HuH-7.5 (cell line): ENCODE results near the gene PSMB7.
"Not testable (repeated sequence)": the region's sequence is repeated elsewhere in the genome, so short reads cannot be mapped to it uniquely, and the experiment has no call there.

ENCODE experiments used
- DNase-seq: peaks from one replicate; pipeline ENCODE4 v3.0.0; 2011; ENCODE audit warnings: low spot score

PSMB7 gene

DNA sequence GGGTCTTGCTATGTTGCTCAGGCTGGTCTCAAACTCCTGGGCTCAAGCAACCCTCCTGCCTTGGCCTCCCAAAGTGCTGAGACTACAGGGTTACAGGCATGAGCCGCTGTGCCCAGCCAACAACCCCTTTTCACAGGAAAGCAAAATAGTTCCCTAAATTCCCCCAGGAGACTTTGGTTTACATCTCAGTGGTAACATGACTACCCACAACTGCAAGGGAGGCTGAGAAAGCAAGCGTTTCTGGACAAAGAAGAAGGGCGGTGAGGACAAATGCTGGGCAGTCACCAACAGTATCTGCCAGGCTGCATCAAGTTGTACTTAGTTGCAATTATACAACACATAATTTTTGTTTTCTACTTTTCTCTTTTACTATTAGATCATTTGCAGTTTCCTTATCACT, 27.6 kb upstream of the PSMB7 start:
- DNase-seq: no peak

DNA sequence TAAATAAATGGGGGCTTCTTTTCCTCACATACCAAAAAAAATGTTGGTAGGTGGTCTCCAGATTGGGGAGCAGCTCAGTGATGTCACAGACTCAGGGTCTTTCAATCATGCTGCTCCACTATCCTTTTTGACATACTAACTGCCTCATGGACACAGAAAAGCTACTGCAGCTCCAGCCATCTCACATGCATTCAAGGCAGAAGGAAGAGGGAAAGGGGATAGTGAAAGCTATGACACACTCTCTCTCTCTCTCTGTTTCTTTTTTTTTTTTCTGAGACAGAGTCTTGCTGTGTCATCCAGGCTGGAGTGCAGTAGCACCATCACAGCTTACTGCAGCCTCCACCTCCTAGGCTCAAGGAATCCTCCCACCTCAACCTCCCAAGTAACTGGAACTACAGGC, 27.1 kb upstream of the PSMB7 start:
- DNase-seq: no peak

DNA sequence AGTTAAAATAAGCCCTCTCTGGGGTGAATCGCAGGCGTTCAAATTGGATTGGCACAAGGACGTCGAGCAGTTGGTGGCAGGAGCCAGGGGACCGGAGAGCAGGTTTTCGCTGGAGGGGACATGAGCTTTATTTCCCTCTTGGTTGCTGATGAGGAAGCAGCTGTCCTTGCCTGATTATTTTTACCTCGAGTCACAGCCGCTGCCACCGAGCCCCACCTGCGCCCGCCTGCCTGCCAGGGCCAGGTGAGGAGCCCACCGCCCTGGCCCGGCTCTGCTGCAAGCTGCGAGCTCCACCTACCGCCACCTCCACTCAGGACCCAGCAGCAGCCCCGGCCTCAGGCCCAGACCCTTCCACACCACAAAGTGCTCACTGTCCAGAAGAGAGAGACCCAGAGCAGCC, 26.0 kb upstream of the PSMB7 start:
- DNase-seq: no peak

DNA sequence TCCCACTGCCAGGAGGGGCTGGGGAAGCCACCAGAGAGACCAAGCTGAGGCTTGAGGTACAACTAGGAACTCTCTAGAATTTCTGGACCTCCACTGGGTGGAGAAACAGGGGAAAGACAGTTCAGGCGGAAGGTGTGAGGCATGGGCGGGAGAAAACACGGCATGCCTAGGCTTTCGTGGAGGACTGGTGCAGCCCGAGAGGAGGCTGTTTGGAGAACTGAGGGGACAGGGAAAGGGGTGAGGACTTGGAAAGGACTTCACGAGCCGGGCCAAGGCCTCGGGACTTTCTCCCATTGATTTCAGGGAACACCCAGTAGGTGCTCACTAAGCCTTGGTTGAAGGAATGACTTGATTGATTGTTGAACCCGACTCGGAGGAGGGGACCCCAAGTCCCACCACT, 25.5 kb upstream of the PSMB7 start:
- no peak for DNase-seq

DNA sequence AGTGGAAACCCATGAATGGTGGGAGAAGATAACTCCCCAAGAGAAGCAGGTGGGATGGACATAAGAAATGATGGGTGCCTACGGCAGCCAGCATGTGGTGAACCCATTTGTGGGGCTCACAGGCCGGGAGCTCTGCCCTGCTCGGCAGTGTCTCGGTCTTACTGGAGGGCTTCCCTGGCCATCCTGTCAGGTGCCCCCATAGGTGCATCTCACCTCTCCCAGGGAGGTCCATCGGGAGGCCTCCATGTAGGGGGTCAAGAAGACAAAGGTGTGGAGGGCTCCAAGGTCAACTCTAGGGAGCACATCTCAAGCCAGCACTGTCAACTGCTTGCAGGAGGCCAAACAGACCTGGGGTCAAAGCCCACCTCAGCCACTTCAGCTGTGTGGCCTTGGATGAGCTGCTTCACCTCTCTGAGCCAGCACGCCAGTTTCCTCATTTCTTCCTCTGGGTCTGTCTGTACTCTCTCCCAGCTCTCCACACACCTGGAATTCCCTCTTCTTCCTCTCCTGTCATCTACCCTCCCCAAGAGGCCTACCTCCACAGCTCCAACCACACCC, 24.5 kb upstream of the PSMB7 start:
- no peak for DNase-seq

DNA sequence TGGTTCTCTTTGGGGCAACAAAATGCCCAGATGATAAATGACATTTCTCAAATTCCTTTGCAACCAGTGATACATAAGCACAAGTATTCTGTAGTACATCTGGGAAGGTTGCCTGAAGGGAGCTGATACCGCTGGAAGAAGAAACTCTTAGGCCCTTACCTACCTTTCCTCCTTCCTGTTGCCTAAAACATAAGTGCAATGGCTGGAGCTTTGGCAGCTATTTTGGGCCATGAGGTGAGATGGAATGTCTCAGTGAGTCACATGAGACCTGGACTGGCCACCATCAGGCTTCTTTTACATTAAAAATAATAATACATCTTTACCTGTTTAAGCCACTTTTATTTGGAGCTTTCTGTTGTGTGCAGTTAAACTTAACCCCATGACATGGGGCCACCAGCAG, 23.8 kb upstream of the PSMB7 start:
- DNase-seq: no peak

DNA sequence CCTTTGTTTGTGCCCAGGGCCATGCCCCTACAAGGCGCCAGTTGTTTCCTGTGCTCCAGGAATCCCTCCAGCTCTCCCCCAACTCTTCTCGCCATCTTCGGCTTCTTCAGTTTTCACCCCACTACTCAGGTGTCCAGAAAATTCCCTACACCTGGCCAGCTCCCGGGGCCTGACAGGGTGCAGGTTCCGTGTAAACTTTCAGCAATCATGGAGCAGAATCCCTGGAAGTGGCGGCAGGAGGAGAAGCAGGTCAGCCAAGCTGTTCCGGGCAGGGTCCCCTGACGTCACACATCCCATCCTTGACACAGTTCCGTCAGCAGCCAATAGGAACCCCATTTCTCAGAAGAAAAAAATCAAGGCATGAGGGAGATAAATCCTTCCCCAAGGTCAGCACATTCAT, 22.8 kb upstream of the PSMB7 start:
- no peak for DNase-seq

DNA sequence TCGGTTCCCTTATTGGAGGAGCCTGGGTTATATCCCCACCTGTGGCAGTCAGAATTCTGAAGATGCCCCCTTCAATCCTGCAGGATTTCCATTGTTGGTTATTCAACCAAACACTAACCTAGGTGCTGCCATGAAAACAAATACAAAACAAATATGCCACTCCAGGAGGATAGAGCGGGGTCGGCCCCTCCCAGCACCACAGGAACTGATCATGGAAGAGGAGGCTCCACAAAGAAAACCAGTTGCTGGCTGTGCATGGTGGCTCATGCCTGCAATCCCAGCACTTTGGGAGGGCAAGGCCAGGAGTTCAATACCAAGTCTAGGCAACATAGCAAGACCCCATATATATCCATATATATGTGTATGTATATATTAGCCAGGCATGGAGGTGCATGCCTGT, 21.8 kb upstream of the PSMB7 start:
- DNase-seq: no peak

DNA sequence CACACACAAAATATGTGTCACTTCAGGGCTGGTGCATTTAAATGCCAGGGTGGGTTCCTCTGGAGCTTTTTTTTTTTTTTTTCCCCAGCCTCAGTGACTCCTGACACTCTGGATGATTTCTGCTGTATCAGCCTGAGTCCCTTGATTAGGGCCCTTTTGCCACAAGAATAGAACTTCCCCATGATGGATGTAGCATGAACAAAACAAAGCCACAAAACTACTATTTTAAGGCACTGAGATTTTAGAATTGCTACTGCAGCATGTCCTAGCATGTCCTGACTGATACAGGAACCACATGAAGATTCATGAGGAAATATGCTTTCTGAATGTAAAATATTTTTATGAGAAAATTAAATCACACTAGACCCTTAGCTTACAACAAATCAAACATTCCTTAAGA, 21.1 kb upstream of the PSMB7 start:
- no peak for DNase-seq

DNA sequence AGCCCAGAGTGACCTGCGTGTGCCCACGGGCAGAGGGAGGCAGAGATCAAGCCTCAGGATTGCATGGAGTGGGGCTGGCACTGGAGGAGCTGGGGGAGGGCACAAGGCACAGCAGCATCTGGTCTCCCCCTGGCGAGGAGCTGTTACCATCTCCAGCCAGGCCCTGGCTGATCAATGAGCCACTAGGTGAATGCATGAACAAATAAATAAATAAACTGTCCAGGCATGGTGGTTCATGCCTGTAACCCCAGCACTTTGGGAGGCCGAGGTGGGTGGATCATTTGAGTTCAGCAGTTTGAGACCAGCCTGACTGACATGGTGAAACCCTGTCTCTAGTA, 14.3 kb upstream of the PSMB7 start:
- DNase-seq: no peak

DNA sequence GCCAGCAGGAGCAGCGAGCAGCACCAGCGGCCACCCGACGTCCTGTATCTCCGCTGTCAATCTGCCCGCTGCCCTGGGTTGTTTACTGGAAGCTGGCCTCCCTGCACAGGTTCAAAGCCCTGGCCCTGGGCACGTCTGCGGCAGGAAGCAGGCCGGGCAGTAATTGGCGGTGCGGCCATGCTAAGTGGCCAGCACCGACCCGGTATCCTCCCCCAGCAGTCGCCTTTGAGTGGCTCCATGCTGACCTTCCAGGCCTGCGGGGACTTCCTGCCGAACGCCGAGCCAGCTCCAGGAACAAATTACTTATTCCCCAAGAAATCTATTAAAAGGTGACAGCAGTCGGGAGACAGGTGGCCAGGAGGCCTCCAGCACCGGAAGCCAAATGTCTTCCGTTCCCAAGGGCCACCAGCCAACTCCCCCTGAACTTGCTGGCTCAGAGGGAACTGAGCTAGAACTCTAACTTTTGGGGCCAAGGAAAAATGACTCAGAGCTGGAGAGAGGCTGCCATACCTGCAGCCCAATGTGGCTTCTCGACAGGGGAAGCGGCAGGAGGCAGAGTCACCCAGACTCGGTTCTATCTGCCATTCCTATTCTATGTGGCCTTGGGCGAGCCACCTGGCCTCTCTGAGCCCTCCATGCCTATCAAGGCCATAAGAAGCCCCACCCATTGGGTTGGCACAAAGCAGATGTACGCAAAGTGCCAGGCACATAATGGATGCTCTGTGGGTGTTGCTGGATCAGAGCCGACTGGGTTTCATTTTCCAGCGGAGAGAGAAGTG, 13.7 kb upstream of the PSMB7 start:
- DNase-seq: no peak

DNA sequence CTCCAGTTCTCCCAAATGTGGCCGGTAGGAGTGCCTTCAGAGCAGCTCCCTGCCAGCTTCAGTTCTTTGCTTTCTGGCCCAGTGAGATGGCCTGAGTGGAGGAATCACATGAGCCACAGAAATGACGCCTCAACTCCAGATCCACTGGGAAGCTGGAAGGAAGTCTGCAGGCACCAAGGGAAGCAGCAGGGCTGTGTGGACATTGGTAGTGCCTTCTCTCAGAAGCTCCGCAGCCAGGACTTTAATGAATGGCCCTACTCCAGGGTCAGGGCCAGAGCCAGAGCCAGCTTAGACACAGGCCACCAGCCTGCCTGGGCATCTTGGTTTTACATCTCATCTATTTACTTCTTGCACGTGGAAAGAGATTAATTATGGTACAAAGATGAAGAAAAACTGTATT, 12.0 kb upstream of the PSMB7 start:
- DNase-seq: no peak

DNA sequence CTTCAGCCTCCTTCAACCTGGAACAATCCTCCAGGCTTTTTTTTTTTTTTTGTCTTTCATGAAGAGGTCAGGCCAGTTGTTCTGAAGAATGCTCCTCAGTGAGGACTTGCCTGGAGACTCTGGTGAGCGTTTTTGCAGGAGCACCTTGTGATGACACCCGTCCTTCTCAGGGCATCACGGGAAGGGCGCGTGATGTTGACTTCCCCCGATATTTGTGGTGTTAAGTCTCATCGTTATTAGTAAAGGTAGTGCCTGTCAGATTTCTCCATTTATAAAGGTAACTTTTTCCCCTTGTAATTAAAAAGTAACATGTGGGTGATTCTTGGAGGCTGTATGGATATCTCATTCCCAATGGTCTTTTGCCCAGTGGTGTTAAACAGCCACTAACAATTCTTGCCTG, 11.1 kb upstream of the PSMB7 start:
- DNase-seq: no peak

DNA sequence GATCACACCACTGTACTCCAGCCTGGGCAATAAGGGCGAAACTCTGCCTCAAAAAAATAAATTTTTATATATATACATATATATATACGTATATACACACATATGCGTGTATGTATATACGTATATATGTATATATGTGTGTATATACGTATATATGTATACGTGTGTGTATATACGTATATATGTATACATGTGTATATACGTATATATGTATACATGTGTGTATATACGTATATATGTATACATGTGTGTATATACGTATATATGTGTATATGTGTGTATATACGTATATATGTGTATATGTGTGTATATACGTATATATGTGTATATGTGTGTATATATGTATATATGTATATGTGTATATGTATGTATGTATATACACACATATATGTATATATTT, 10.5 kb upstream of the PSMB7 start:
- DNase-seq: not testable (repeated sequence)

DNA sequence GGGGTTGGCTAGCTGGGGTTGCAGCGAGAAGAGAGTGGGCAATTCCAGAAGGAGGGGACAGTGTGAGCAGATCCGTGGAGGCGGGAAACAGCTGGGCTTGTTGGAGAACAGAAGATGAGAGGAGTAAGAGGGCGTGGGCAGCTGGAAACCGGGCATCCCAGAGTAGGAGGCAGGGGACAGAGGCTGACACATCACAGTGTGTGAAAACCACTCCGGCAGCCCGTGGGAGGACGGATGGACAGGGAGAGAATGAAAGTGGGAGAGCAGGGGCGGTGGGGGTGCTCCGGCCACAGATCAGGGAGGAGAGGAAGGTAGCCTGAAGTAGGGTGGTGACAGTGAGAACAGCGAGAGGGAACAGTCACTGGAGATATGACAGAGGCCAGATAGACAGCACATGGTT, 8.3 kb upstream of the PSMB7 start:
- no peak for DNase-seq

DNA sequence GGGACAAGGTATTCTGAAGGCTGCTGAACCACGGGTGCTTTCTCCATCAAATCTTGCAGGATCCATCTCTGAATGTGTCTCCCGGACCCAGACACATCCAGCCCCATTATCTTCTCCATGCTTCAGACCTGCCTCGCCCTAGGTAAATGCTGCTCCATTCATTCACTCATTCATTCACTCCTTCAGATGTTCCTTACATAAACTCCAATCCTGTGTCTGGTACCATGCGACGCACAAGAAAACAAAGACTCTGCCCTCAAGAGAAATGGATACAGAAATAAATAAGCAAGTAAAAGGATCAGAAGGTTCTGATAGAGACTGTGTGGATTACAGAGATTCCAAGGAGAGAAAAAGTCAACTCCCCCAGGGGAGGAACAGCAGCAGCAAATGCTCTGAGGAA, 7.9 kb upstream of the PSMB7 start:
- DNase-seq: no peak

DNA sequence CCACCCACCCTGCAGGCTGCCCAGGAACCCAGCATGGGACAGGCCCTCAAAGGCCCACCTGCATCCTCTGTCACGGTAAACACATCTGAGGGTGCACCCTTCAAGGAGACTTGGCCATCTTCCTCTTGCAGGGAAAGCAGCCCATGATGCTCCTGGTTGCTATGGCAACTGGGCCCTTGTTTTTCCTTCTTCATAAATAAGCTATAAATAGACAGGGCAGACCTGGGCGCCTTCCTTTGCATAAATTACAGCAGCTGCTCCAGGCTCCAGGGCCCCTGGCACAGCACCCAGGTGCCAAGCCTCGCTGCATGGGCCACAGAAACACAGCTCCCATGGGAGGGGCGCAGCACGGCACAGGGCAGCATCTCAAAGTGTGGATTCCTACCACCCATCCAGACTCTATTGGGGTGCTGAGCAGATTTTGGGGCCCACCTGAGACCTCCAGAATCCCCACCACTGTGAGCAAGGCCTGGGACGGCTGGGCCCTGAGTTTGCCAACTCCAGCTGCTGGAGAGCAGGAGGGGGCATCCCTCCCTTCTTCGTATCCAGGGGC, 5.8 kb upstream of the PSMB7 start:
- no peak for DNase-seq

DNA sequence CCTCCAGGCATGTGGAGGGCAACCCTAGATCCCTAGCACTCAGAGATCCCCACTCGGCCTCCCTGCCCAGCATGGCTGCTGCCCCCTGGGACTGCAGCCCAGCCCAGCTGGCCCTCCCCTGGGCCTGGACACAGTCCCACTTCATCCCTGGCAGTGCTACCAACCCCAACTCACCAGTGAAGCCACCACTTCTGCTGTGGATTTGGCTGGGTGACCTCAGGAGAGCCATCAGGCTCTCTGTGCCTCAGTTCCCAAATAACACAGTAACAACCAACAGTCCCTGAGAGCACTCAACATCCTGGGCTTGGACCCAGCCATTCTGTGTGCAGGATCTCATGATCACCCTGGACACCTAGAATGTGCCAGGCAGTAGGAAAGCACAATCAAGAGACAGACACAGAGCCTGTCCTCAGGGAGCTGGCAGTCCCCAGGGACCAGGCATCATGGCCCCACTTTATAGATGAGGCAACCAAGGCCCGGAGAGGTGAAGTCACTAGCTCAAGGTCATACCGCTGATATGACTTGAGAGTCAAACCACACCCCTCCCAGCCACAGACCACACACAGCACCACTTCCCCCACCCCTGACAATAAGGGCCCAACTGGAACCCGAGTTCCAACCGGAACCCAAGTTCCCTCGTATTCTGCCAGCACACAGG, 4.7 kb upstream of the PSMB7 start:
- no peak for DNase-seq

DNA sequence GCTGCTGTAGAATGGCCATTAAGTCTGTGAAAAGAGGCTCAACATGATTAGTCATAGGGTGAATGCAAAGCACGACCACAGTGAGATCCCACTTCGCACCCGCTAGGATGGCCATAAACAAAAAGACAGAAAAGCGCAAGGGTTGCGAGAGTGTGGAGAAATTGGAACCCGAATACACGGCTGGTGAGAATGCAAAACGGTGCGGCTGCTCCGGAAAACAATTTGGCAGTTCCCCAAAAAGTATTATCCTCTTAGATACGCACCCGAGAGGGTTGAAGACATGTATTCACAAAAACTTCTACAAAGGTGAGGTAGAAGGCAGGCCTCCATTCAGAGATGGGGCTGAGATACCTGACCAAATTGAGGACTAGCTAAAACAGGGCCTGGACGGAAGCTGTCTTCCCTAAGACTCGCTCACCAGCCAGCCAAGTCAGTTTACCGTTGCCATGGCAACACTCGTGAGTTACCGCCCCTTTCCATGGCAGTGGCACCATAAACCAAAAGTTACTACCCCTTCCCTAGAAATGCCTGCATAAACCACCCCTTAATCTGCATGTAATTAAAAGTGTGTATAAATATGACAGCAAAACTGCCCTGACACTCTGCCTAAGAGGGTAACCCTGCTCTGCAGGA, 726 bp upstream of the PSMB7 start:
- no peak for DNase-seq

DNA sequence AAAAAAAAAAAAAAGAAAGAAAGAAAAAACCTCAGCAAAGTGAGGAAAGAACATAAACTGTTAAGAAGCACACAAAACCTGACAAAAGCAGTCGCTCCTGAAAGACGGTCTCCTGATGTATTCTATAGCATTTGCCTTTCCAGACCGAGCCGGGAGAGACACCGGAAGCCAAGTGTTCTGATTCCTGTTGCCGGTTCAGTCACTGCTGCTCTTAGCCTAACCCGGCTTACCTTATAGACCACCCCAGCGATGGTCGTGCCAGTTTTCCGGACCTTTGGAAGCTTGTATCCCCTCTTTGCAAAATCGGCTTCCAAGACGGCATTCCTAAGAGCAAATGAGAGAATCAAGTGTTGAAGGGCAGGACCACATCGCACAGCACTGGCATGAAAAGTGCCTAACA, 630 bp downstream of the PSMB7 start:
- DNase-seq: no peak

DNA sequence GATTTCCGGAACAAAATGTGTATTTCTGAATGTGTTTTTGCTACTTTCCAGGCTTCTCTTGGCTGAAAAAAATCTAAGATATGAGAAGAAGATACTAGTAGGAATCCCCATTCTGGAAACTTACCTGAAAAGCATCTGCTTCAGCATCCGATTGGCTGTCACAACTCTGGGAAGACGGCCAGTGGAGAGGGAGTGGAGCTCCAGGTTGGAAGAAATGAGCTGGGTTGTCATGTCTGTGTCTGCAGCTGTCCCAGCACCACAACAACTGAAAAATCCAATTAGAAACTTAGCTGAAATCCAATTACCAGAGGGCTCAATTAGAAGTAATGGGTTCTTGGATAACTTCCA, 3.0 kb downstream of the PSMB7 start:
- DNase-seq: no peak

DNA sequence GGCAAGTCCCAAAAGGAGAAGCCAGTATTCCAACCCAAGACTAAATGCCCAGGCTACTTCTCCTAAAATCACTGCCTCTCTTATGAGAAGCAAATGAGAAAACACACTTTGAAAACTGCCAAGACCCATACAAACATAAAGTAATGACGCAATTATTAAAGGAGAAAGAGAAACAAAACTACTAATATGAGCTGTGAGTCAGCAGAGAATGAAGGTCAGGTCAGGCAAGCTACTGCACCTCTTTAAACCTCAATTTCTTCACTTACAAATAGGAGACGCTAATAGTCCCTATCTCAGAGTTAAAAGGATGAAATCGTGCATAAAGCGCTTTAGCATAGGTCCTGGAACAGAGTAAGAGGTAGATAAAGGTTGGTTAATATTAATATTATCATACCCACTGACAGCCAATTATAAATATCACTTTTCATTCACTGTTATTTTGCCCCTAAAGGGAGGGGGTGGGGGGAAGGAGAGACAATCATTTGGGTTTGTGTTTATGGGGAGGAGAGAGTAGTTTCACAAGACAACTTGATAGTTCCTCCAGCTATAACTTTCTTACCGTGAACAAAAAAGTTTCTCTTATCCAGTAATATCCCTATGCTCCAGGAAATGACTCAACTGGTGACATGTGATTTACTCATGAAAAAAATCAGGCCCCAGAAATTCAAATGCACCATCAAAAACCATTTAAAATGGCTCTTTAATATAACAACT, 3.6 kb downstream of the PSMB7 start:
- DNase-seq: no peak
